Mammary epithelial cell (primary cell): ENCODE measurements around the gene EXOSC3.
"Not testable (repeated sequence)": the region's sequence is repeated elsewhere in the genome, so short reads cannot be mapped to it uniquely, and the experiment has no call there.

Experiments
- EZH2 ChIP-seq: IDR thresholded peaks from 2 replicates; pipeline ENCODE4 v1.6.1; 2012; ENCODE audit warnings: low read length, inconsistent platforms, borderline replicate concordance
- TF ChIP-seq, protein P1 (sequence below), 2 donors: IDR thresholded peaks in 1 of 2; conservative IDR thresholded peaks in 1 of 2; 2 replicates each; pipeline ENCODE4 v1.5.1; 2011 to 2012; ENCODE audit warnings: inconsistent platforms in 2 of 2, low read length in 2 of 2, mild to moderate bottlenecking in 2 of 2, control low read depth in 1 of 2, low read depth in 1 of 2; ENCODE audit not compliant: insufficient read depth in 1 of 2; ENCODE audit errors: extremely low read depth in 1 of 2

DNA sequence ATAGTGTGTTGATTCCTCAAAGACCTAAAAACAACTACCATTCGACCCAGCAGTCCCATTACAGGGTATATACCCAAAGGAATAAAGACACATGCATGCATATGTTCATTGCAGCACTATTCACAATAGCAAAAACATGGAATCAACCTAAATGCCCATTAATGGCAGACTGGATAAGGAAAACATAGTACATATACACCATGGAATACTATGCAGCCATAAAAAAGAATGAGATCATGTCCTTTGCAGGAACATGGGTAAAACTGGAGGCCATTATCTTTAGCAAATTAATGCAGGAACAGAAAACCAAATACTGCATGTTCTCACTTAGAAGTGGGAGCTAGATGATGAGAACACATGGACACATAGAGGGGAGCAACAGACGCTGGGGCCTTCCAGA, 40.3 kb upstream of the EXOSC3 start:
- TF ChIP-seq, protein P1, sequence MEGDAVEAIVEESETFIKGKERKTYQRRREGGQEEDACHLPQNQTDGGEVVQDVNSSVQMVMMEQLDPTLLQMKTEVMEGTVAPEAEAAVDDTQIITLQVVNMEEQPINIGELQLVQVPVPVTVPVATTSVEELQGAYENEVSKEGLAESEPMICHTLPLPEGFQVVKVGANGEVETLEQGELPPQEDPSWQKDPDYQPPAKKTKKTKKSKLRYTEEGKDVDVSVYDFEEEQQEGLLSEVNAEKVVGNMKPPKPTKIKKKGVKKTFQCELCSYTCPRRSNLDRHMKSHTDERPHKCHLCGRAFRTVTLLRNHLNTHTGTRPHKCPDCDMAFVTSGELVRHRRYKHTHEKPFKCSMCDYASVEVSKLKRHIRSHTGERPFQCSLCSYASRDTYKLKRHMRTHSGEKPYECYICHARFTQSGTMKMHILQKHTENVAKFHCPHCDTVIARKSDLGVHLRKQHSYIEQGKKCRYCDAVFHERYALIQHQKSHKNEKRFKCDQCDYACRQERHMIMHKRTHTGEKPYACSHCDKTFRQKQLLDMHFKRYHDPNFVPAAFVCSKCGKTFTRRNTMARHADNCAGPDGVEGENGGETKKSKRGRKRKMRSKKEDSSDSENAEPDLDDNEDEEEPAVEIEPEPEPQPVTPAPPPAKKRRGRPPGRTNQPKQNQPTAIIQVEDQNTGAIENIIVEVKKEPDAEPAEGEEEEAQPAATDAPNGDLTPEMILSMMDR (conservative IDR thresholded peaks at IDR 0.05 in 1 of 2, IDR thresholded peaks at IDR 0.05 in 1 of 2; ENCODE audit: extremely low read depth in 1 of 2, insufficient read depth in 1 of 2, low read depth in 1 of 2, low read length in 2 of 2), result not testable (repeated sequence)
- not testable (repeated sequence) for TF ChIP-seq EZH2
